Fibroblast of the aortic adventitia (primary cell): ENCODE measurements around the gene IGFBP1. TPM values are rescaled to one million over a fixed set of nuclear protein-coding genes. Genes with fewer than 3 reads are reported as not detected.
A peak's percentile ranks its signal among the peaks of the same experiment; 100 is the strongest.

Experiments used
- DNase-seq: peaks from one replicate; pipeline ENCODE4 v3.0.0-alpha.2; 2010; ENCODE audit warnings: low read depth
- H3K4me3 ChIP-seq: 2 replicates; pipeline ENCODE4 v1.5.1; 2011; ENCODE audit warnings: low read depth, mild to moderate bottlenecking, control low read depth, low read length, moderate library complexity
- CTCF ChIP-seq: IDR thresholded peaks from 2 replicates; pipeline ENCODE4 v1.5.1; 2011; ENCODE audit warnings: mild to moderate bottlenecking, low read length, control low read depth, inconsistent platforms; ENCODE audit not compliant: insufficient read depth
- total RNA-seq: library from RNA; depleted of rRNA; stranded (reverse); fragments of >200 nt; gene quantifications from 2 replicates; pipeline ENCODE4 v1.2.3, GENCODE V29; 2012; ENCODE audit warnings: low replicate concordance

The IGFBP1 gene
- total RNA-seq, 1 donor: 5.3 TPM

GRCh38 chr7:45890902-45891461 is 2.7 kb downstream of the IGFBP1 start:
- DNase-seq: peak; percentile 73

GRCh38 chr7:45891462-45892402 is 3.4 kb downstream of the IGFBP1 start:
- TF ChIP-seq CTCF: no peak
- no peak overlapping the region for H3K4me3 ChIP-seq
- DNase-seq: no peak

More at GRCh38 chr7:45890902-45891461, 2.7 kb downstream of the IGFBP1 start:
- TF ChIP-seq CTCF: peak; percentile 61
- H3K4me3 ChIP-seq: no peak overlapping the region

- H3K4me3 ChIP-seq: no peak overlapping the region
- no peak for DNase-seq
- TF ChIP-seq CTCF: no peak
Observed at GRCh38 chr7:45892407-45893035, 4.2 kb downstream of the IGFBP1 start.

DNA sequence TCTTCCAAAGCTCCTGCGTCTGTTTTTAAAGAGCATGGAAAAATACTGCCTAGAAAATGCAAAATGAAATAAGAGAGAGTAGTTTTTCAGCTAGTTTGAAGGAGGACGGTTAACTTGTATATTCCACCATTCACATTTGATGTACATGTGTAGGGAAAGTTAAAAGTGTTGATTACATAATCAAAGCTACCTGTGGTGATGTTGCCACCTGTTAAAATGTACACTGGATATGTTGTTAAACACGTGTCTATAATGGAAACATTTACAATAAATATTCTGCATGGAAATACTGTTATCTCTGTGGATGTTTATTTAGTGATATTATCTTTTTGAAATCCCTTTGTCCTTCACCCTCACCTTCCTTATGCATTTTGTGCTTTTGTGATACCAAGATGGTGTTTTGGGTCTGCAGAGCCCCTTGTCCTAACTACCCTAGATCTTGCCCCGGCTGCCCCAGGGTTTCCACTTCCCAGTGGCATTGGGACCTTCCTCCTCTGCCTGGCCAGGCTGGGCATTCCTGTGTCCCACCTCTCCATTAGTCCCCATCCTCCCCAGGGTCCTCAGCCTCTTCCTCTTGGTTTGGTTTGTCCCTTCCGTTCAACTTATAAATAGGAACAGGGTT is 5.2 kb downstream of the IGFBP1 start:
- H3K4me3 ChIP-seq: no peak overlapping the region
- no peak for TF ChIP-seq CTCF
- DNase-seq: no peak

DNA sequence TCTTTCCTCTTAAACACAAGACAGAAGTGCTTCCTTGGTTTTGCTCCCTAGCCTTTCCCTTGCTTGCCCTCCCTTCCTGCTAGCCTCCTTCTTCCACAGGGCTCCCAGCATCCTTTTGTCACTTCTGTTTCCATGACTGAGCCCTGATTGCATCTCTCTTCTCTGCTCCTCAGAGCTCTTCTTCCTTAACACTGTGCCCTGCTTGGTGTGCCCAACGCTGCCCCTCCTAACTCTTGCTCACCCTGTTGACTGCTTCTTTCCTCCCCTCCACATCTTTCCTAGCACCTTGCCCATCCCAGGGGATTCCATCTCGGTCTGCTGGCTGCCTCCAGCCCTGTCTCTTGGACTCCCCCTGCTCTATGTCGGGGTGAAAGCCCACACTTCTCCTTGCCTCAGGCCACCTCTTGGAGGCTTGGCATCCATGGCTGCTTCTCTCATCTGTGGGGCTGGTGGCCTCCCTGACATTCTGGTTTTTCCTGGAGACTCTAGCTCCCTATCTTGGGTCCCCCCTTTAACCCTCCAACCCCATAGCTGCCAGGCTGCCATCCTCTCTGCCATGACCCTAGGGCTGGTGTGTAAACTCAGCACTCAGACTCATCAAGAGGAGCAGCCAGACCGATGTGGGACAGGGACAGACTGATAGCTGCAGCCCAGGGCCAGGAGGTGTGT is 5.8 kb downstream of the IGFBP1 start:
- H3K4me3 ChIP-seq: no peak overlapping the region
- no peak for DNase-seq
- TF ChIP-seq CTCF: no peak

- H3K4me3 ChIP-seq: no peak overlapping the region
- DNase-seq: no peak
- TF ChIP-seq CTCF: no peak
Observed at GRCh38 chr7:45894665-45895062, 6.4 kb downstream of the IGFBP1 start.
